ENCODE data around the gene ZNF385B.
"Not testable (repeated sequence)": the region's sequence is repeated elsewhere in the genome, so short reads cannot be mapped to it uniquely, and the experiment has no call there.

The ZNF385B gene
- 0 reads per million in 3 donors for total RNA-seq

- no peak for DNase-seq
- Histone ChIP-seq H3K27me3 (replicated peaks; ENCODE audit: control insufficient read depth, insufficient read depth, low read length, poor library complexity, severe bottlenecking) (no peaks in the 10 kb centered on the region), H3K4me3 (ENCODE audit: insufficient read depth, low read depth, low read length, poor library complexity, severe bottlenecking) (no peak within 1 kb of the TSS), H3K4me1 (ENCODE audit: control insufficient read depth, insufficient read depth, low read length, poor library complexity, severe bottlenecking) (peaks cover 5% of the 10 kb centered on the region), H3K27ac (ENCODE audit: insufficient read depth, low read length, poor library complexity, severe bottlenecking) (no peak within 1 kb of the TSS), H3K36me3 (ENCODE audit: control insufficient read depth, insufficient read depth, low read length) (no peaks in the 10 kb centered on the region), H3K9me3 (ENCODE audit: control insufficient read depth, low read length) (no peaks in the 10 kb centered on the region)
Observed at GRCh38 chr2:179861416-179862067, at the start of gene ZNF385B. Gene ZNF385B (minus strand): TSS chr2:179861612.

- H3K4me1 ChIP-seq (ENCODE audit: control insufficient read depth, insufficient read depth, low read length, poor library complexity, severe bottlenecking) = no peaks in the 10 kb centered on the region
- no peak for DNase-seq
- H3K4me3 ChIP-seq (ENCODE audit: insufficient read depth, low read depth, low read length, poor library complexity, severe bottlenecking) = no peak overlapping the region
- H3K36me3 ChIP-seq (ENCODE audit: control insufficient read depth, insufficient read depth, low read length) = no peaks in the 10 kb centered on the region
- H3K27me3 ChIP-seq (replicated peaks; ENCODE audit: control insufficient read depth, insufficient read depth, low read length, poor library complexity, severe bottlenecking) = no peaks in the 10 kb centered on the region
- H3K9me3 ChIP-seq (ENCODE audit: control insufficient read depth, low read length) = no peaks in the 10 kb centered on the region
- no peak overlapping the region for H3K27ac ChIP-seq (ENCODE audit: insufficient read depth, low read length, poor library complexity, severe bottlenecking)
Observed at GRCh38 chr2:179910735-179911113, 49.3 kb upstream of the ZNF385B start.

- no peak for DNase-seq
- Histone ChIP-seq H3K36me3 (ENCODE audit: control insufficient read depth, insufficient read depth, low read length) (no peaks in the 10 kb centered on the region), H3K27ac (ENCODE audit: insufficient read depth, low read length, poor library complexity, severe bottlenecking) (no peak overlapping the region), H3K4me1 (ENCODE audit: control insufficient read depth, insufficient read depth, low read length, poor library complexity, severe bottlenecking) (no peaks in the 10 kb centered on the region), H3K4me3 (ENCODE audit: insufficient read depth, low read depth, low read length, poor library complexity, severe bottlenecking) (no peak overlapping the region), H3K27me3 (replicated peaks; ENCODE audit: control insufficient read depth, insufficient read depth, low read length, poor library complexity, severe bottlenecking) (no peaks in the 10 kb centered on the region), H3K9me3 (ENCODE audit: control insufficient read depth, low read length) (no peaks in the 10 kb centered on the region)
Observed at GRCh38 chr2:179909845-179910734, 48.7 kb upstream of the ZNF385B start.

- Histone ChIP-seq H3K9me3 (ENCODE audit: control insufficient read depth, low read length) (no peaks in the 10 kb centered on the region), H3K4me1 (ENCODE audit: control insufficient read depth, insufficient read depth, low read length, poor library complexity, severe bottlenecking) (no peaks in the 10 kb centered on the region), H3K27ac (ENCODE audit: insufficient read depth, low read length, poor library complexity, severe bottlenecking) (no peak overlapping the region), H3K27me3 (replicated peaks; ENCODE audit: control insufficient read depth, insufficient read depth, low read length, poor library complexity, severe bottlenecking) (no peaks in the 10 kb centered on the region), H3K36me3 (ENCODE audit: control insufficient read depth, insufficient read depth, low read length) (no peaks in the 10 kb centered on the region), H3K4me3 (ENCODE audit: insufficient read depth, low read depth, low read length, poor library complexity, severe bottlenecking) (no peak overlapping the region)
- no peak for DNase-seq
Observed at GRCh38 chr2:179900655-179901054, 39.2 kb upstream of the ZNF385B start.

- Histone ChIP-seq H3K9me3 (ENCODE audit: control insufficient read depth, low read length) (no peaks in the 10 kb centered on the region), H3K4me1 (ENCODE audit: control insufficient read depth, insufficient read depth, low read length, poor library complexity, severe bottlenecking) (no peaks in the 10 kb centered on the region), H3K36me3 (ENCODE audit: control insufficient read depth, insufficient read depth, low read length) (no peaks in the 10 kb centered on the region), H3K27ac (ENCODE audit: insufficient read depth, low read length, poor library complexity, severe bottlenecking) (no peak overlapping the region), H3K4me3 (ENCODE audit: insufficient read depth, low read depth, low read length, poor library complexity, severe bottlenecking) (no peak overlapping the region), H3K27me3 (replicated peaks; ENCODE audit: control insufficient read depth, insufficient read depth, low read length, poor library complexity, severe bottlenecking) (no peaks in the 10 kb centered on the region)
- DNase-seq = no peak
Observed at GRCh38 chr2:179899666-179900065, 38.3 kb upstream of the ZNF385B start.

GRCh38 chr2:179898873-179899272, 37.5 kb upstream of the ZNF385B start:
- Histone ChIP-seq H3K36me3 (ENCODE audit: control insufficient read depth, insufficient read depth, low read length) (no peaks in the 10 kb centered on the region), H3K4me1 (ENCODE audit: control insufficient read depth, insufficient read depth, low read length, poor library complexity, severe bottlenecking) (no peaks in the 10 kb centered on the region), H3K27ac (ENCODE audit: insufficient read depth, low read length, poor library complexity, severe bottlenecking) (no peak overlapping the region), H3K9me3 (ENCODE audit: control insufficient read depth, low read length) (no peaks in the 10 kb centered on the region), H3K27me3 (replicated peaks; ENCODE audit: control insufficient read depth, insufficient read depth, low read length, poor library complexity, severe bottlenecking) (no peaks in the 10 kb centered on the region), H3K4me3 (ENCODE audit: insufficient read depth, low read depth, low read length, poor library complexity, severe bottlenecking) (no peak overlapping the region)
- no peak for DNase-seq

GRCh38 chr2:179893616-179894015, 32.2 kb upstream of the ZNF385B start:
- Histone ChIP-seq H3K4me3 (ENCODE audit: insufficient read depth, low read depth, low read length, poor library complexity, severe bottlenecking) (no peak overlapping the region), H3K36me3 (ENCODE audit: control insufficient read depth, insufficient read depth, low read length) (no peaks in the 10 kb centered on the region), H3K9me3 (ENCODE audit: control insufficient read depth, low read length) (no peaks in the 10 kb centered on the region), H3K27me3 (replicated peaks; ENCODE audit: control insufficient read depth, insufficient read depth, low read length, poor library complexity, severe bottlenecking) (no peaks in the 10 kb centered on the region), H3K4me1 (ENCODE audit: control insufficient read depth, insufficient read depth, low read length, poor library complexity, severe bottlenecking) (no peaks in the 10 kb centered on the region), H3K27ac (ENCODE audit: insufficient read depth, low read length, poor library complexity, severe bottlenecking) (no peak overlapping the region)
- DNase-seq = no peak

- H3K9me3 ChIP-seq (ENCODE audit: control insufficient read depth, low read length) = no peaks in the 10 kb centered on the region
- no peaks in the 10 kb centered on the region for H3K27me3 ChIP-seq (replicated peaks; ENCODE audit: control insufficient read depth, insufficient read depth, low read length, poor library complexity, severe bottlenecking)
- no peaks in the 10 kb centered on the region for H3K36me3 ChIP-seq (ENCODE audit: control insufficient read depth, insufficient read depth, low read length)
- DNase-seq = no peak
- no peak overlapping the region for H3K4me3 ChIP-seq (ENCODE audit: insufficient read depth, low read depth, low read length, poor library complexity, severe bottlenecking)
- no peak overlapping the region for H3K27ac ChIP-seq (ENCODE audit: insufficient read depth, low read length, poor library complexity, severe bottlenecking)
- no peaks in the 10 kb centered on the region for H3K4me1 ChIP-seq (ENCODE audit: control insufficient read depth, insufficient read depth, low read length, poor library complexity, severe bottlenecking)
Observed at GRCh38 chr2:179891237-179891636, 29.8 kb upstream of the ZNF385B start.

GRCh38 chr2:179890666-179891065, 29.3 kb upstream of the ZNF385B start:
- DNase-seq = no peak
- Histone ChIP-seq H3K36me3 (ENCODE audit: control insufficient read depth, insufficient read depth, low read length) (no peaks in the 10 kb centered on the region), H3K9me3 (ENCODE audit: control insufficient read depth, low read length) (no peaks in the 10 kb centered on the region), H3K4me3 (ENCODE audit: insufficient read depth, low read depth, low read length, poor library complexity, severe bottlenecking) (no peak overlapping the region), H3K27me3 (replicated peaks; ENCODE audit: control insufficient read depth, insufficient read depth, low read length, poor library complexity, severe bottlenecking) (no peaks in the 10 kb centered on the region), H3K4me1 (ENCODE audit: control insufficient read depth, insufficient read depth, low read length, poor library complexity, severe bottlenecking) (no peaks in the 10 kb centered on the region), H3K27ac (ENCODE audit: insufficient read depth, low read length, poor library complexity, severe bottlenecking) (no peak overlapping the region)

- not testable (repeated sequence) for H3K36me3 ChIP-seq (ENCODE audit: control insufficient read depth, insufficient read depth, low read length); H3K27me3 ChIP-seq (replicated peaks; ENCODE audit: control insufficient read depth, insufficient read depth, low read length, poor library complexity, severe bottlenecking); H3K27ac ChIP-seq (ENCODE audit: insufficient read depth, low read length, poor library complexity, severe bottlenecking); H3K4me1 ChIP-seq (ENCODE audit: control insufficient read depth, insufficient read depth, low read length, poor library complexity, severe bottlenecking); DNase-seq; H3K9me3 ChIP-seq (ENCODE audit: control insufficient read depth, low read length); H3K4me3 ChIP-seq (ENCODE audit: insufficient read depth, low read depth, low read length, poor library complexity, severe bottlenecking)
Observed at GRCh38 chr2:179888642-179889041, 27.2 kb upstream of the ZNF385B start.

Measured in effector memory CD4-positive, alpha-beta T cell (primary cell).